GM18519 (cell line): ENCODE results near the gene HDAC9.
A peak's percentile ranks its signal among the peaks of the same experiment; 100 is the strongest.
"Not testable (repeated sequence)": the region's sequence is repeated elsewhere in the genome, so short reads cannot be mapped to it uniquely, and the experiment has no call there.

Experiments
- ATAC-seq: cut with Tn5 transposase; IDR thresholded peaks from one replicate; pipeline ENCODE4 v1.9.1; 2021; ENCODE audit warnings: mild to moderate bottlenecking, moderate library complexity; ENCODE audit not compliant: unreplicated experiment, low FRiP score

HDAC9 gene

DNA sequence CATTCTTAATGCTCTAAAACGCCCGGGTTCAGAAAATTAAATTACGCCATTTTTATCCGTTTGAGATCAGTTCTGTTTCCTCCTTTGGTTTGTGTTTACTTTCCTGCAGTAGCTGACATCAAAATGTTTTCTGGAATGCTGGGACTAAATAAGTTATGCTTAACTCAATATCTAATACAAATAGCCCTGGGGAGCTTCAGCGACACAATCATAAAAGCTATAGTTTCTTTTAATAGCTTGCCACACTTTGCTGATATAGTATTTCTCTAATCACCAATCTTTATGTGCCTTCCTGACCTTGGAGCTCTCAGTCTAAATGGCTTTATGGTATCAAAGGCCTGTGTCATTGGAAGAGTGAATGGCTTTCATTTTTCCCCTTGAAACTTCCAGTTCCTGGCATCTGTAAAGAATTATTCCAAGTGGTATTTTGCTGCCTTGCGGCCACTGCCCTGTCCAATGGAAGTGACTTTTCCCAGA is 202.7 kb downstream of the HDAC9 start:
- no peak for ATAC-seq

DNA sequence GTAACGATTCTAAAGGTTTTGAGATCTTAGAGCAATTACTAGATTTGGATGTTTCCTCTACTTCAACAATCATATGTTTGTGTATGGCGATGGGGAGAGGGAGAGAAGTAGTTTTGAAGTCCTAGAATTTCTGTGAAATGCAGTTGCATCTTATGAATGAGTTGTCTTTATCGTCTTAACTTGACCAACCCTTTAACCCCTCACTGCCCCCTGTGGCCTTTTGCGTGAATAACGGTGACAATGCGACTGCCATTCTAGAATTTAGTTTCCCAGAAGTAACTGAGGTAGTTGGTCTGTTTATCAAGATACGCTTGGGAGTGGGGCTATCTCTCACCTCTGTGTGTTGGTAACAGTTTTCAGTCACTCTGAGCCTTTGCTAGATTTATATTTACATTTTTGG is 204.6 kb downstream of the HDAC9 start:
- ATAC-seq: peak; percentile 48

DNA sequence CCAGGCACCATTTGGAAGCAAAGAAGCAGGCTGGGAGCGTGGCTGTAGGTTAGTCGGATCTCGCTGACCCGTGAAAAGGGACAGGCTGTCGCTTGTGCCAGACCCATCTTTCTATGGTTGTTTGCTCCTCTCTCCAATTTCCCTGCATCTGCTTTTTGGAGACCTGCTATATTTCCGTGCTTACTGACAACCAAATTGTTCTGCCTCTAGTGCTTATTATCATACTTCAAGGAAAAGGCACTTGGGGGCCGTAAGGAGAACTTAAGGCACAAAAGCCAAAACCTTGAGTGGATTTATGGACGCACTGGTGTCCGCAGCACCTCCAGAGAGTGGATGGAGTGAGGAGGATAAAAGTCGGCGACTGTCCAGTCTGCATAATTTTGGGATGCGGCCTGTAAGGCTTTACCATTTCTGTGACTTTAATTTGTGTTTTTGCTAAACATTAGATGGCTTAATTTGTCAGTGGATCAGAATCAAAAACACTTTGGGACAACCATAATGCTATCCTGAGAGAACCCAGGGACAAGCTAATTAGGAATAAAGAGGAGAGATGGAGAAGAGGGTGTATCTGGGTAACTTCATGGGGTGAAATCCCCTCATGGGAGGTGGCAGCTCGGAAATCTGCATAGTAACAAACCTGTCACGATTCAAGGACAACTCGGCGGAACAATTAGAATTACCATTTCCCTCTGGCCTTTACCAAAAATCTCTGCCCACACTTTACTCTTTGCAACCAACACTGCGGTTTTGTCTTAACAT is 206.7 kb downstream of the HDAC9 start:
- no peak for ATAC-seq

DNA sequence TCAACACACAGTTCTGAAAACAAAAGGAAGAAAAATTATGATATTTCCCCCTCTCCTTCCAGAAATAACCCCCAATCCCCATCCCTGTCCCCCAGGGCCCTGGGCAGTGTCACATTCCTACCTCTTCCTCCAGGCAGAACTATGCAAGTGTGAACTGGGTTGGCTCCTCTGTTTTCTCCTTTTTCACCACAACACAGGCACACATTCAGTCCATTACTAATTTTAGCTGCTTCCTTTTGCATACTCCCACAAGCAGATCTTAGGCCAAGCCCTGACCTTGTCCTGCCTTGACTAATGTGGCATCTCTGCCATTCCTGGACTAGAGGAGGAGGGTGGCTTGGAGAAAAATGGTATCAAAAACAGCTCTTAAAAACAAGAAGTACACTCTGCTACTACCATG is 208.1 kb downstream of the HDAC9 start:
- ATAC-seq: no peak

DNA sequence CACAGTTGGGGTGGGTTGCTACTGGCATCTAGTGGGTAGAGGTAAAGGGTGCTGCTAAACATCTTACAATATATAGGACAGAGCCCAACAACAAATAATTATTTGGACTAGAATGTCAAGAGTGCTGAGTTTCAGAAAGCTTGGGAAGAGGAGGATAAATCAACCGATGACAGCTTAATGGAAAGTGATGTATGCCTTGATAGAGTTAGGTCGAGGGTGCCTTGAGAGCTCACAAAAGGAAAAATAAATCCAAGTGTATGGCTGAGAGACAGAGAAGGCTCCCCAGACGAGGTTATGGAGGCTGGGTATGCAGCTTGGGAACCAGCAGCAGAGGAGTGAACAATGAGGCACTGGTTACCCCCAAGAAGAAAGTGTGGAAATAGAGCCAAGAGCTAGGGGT is 211.1 kb downstream of the HDAC9 start:
- ATAC-seq: no peak

DNA sequence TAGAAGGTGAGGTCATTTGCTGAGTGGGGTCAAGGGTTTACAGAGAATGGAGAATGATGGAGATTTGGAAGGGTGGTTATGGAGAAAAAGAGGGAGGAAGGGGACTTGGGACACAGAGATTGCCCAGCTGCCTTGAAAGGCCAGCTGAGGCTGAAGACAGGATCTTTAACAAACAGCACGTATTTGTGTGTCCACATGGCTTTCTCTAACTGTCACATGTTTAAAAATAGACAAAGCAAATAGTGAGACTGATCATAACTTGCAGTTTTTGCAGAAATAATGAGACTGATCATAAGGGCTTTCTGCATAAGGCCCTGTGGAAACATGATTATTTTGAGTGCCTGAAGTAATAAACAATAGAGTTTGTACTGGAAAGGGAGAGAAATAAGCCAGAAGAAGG is 212.7 kb downstream of the HDAC9 start:
- no peak for ATAC-seq

DNA sequence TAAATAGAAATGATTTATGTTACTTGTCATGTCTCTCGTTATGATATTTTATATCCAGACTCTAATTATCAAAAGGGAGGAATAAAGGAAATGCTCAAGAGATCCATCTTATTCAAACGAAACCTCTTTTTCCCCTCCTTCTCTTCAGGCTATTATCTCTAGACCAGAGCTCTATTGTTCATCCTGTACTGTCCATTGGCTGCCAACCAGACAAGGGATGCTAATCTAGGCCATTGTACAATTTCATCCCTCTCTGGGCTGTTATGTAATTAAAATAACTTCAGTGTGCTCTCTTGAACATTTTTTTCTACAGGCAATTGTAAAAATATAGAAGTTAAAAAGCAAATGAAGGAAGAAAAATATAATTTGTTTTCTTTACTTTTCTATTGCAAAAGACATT is 220.4 kb downstream of the HDAC9 start:
- ATAC-seq: no peak

DNA sequence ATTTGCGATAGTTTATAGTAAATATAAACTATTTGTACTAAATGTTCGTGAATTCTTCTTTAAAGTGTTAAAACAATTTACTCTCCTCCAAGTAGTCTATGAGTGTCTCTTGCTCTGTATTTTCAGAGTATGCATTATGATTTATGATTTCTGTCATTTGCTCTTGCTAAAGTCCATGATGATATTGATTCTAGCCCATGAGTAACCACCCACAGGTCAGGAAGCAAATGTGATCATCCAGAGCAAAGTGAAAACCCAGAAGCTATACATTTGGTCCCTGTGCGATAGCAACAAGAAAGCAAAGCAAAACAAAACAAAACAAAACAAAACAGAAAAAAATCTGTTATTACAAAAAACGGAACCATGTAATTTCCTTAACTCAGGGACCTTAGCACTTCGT is 225.9 kb downstream of the HDAC9 start:
- no peak for ATAC-seq

DNA sequence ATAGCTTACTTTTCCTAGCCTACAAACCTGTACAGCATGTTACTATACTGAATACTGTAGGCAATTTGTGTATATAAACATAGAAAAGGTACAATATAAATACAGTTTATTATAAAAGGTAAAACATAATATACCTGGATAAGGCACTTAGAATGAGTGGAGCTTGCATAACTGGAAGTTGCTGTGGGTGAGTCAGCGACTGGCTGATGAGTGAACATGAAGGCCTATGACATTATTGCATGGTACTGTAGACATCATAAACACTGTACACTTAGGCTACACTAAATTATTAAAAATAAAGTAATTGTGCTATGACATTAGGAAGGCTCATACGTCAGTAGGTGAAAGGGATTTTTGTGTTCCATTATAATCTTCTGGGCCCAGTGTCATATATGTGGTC is 228.8 kb downstream of the HDAC9 start:
- ATAC-seq: no peak

DNA sequence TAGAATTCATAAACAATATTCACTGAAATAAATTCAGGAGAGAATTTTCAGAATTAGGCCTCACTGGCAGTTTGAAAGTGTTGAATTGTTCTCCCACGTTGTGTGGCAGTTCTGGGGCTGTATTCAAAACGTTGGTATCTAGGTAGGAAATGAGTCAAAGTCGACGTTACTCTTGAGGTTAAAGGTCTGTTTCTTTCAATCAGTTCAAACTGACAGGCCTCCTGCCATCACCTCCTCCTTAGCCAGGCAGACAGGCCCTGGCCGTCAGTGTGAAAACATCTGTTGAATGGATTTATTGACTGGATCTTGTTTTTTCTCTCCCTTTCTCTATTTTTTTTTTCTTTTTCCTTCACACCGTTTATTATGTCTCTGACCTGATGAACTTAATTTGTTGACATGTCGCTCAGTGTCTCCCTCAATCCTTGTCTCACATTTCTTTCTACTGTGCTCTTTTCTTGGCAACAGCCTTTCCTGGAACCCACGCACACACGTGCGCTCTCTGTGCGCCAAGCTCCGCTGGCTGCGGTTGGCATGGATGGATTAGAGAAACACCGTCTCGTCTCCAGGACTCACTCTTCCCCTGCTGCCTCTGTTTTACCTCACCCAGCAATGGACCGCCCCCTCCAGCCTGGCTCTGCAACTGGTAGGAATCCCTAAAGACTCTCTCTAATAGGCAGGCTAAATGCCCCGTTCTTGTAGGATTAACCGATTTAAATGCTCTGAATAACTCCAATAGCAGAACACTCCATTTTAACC is 231.7 kb downstream of the HDAC9 start:
- no peak for ATAC-seq

DNA sequence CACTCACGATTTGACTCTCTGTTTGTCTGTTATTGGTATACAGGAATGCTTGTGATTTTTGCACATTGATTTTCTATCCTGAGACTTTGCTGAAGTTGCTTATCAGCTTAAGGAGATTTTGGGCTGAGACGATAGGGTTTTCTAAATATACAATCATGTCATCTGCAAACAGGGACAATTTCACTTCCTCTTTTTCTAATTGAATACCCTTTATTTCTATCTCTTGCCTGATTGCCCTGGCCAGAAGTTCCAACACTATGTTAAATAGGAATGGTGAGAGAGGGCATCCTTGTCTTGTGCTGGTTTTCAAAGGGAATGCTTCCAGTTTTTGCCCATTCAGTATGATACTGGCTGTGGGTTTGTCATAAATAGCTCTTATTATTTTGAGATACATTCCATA is 240.5 kb downstream of the HDAC9 start:
- ATAC-seq: not testable (repeated sequence)

DNA sequence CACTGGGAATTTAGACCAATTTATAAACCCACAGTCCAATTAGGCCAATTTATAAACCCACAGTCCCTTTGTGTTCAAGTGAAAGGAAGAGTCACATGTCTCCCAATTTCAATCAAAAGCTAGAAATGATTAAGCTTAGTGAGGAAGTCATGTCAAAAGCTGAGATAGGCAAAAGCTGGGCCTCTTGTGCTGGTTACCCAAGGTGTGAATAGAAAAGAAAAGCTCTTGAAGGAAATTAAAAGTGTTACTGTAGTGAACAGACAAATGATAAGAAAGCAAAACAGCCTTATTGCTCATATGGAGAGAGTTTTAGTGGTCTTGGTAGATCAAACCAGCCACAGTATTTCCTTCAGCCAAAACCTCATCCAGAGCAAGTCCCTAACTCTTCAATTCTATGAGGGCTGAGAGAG is 245.0 kb downstream of the HDAC9 start:
- ATAC-seq: no peak

DNA sequence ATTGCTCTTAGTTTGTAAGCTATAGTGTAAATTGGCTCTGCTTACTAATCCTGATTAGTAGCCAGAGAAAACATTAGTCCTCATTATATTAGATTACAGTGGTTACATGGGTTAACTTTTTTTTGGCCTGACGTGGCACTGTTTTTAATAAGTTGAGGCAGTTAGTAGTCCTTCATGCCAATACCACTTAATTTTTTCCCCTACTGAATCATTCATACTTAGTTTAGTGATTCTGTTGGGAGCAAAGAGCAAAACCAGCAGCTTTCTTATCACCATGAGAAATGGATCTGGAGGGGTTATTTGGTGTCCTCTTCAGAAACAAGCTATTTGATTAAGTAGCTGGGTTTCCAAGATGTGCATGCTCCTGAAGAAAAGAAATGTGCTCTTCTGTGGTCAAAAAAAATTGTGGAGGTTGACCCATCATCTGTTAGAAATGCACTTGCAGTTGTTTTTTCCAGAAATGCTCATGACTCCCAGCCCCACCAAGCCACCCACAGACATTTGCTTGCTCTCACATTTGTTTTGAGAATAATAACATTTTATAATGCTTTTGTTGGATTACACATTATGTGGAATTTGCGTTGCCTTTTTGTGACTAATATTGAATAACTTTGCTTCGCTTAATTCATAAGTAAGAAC is 258.5 kb downstream of the HDAC9 start:
- ATAC-seq: no peak

DNA sequence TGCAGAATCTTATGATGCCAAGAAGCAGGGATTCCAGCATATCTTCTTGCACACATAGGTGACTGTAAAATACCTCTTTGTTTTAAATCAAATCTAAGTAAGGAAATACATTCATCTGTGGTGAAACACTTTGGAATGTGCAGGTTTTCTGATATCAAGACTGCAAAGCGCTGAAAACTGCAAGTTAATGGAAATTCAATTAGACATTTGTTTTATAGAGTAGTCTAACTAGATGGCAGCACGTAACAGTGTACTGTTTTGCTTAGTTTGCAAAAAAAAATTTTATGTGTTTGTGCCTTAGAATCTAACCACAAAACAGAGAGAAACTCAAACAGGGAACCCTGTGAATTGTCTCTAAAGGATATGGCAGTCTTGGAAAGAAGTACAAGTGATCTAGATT is 259.2 kb downstream of the HDAC9 start:
- ATAC-seq: no peak

DNA sequence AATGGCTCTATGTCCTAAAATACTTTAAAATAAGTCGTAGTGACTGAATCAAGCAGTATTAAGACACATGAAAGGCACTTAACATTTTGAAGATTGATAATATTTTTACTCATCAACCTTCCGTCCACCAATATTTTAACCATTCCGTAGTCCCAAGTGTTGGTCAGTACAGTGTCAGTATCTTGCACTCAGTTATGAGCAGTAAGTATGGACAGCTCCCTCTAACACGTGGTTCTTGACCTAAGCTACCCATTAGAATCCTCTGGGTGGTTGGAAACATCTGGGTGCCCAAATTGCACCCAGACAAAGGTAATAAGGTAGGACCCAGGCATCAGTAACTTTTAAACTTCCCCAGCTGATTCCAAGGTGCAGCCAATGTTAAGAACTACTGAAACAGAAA is 260.2 kb downstream of the HDAC9 start:
- no peak for ATAC-seq

DNA sequence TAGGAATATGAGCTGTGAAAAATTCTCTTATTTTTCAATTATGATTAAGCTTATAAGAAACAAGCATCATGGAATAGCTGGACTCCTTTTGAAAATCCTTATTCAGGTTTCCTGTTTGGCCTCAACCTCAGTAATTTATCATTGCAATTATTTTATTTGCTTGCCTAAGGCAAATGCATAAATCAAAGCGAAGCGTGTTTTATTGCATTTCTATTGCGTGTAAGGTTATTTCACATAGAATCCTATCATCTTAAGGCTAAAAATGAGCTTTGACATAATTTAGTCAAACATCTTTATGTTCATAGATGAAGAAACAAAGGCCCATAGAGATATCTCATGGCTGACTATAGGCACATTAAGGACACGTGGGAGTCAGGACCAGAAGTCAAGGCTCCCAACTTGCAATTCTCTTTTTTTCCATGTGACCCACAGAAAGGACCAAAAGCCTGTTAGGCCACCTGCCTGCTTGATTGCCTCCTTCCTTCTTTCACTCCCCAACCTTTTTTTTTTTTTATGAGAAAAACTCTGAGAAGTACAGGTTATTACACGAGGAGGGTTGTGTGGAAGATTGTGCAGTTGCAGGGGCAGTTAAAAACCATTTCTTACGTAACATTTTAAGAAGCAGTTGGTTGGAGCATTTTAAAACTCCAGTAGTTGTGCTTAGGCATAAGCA is 261.0 kb downstream of the HDAC9 start:
- no peak for ATAC-seq

DNA sequence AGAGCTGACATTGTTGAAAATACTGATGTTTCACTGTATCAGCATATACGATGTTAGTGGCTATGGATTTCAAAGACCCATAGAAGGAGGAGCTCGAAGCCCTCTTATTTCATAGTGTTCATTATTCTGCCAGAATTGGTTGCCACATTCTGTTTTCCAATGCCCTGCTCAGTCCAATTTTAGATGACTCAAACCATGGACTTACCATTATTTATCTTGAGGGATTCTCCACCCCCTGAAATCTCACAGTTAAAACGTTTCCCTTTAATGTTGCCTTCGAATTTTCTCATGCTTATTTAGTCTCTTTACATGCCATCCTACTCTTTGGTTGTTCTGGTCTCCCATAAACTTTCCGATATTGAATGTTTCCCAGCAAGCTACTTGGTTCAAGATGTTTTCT is 264.5 kb downstream of the HDAC9 start:
- no peak for ATAC-seq

DNA sequence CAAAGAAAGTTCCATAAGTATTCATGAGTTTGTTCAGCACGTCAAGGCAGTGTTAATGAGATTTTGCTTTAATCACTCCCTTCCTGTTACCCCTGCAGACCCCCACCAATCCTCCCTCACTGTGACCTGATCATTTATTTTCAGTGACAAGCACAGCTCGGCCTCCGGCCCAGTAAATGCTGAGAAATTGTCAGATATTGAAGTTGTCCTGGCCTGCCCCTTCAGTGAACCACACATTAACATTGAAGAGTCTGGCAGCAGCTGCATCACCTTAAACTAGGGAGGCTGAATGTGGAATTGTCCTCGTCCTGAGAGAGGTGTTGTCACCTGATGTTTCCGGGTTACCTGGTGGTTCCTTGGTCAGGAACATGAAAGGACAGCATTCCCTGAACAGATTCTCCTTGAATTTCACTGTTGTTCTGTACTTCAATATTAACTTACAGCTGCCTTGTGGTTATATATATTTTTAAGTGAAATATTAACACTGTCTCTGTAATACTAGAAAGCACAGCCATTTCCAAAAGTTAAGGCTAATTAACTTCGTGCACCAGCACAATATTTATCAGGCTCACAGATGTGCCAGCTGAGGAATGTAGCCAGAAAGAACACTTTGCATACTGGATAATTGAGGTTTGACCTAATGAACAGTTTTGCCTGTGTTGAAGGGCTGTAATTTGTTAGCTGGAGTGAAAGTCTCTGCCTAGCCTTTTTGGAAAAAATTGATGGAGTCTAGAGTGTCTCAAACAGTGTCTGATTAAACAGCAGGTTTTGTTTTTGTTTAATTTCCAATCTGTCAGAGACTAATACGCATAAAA is 265.3 kb downstream of the HDAC9 start:
- ATAC-seq: no peak

DNA sequence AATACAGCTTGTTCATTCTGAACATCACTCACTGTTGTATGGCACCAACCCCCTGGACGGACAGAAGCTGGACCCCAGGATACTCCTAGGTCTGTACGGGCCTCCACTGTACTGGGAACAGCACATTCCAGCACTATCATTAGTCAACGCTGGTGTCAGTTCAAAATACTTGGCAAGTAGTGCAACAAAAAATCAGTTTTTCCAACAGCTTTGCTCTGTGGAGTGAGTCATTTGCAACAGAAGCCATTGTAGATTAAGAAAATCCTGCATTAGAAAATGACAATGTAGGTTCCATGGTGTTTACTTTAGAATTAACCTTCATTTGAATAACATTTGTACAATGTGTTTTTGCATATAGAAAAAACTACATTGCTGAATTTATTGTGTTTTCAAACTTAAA is 266.6 kb downstream of the HDAC9 start:
- ATAC-seq: no peak

DNA sequence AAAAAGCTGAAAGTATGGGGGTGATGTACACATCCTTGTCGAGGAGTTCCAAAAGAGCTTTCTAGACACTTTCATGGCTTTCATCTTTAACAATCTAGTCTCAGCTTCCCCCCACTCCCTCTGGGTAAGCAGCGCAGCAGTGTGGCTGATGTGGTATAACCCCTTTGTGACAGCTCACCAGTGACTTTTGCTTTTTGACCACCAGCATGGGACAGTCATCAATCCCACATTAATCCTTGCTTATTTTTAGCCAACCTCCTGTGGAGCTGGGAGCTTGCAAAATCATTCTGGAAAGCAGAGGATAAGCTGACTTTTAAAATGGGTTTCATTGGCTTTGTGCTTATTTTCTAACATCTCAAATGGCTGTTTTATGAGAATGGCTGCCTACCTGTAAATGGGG is 272.7 kb downstream of the HDAC9 start:
- ATAC-seq: no peak
